Breast epithelium (tissue), 4 donors: ENCODE data around the gene CPSF3. TPM values are rescaled to one million over a fixed set of nuclear protein-coding genes. Genes with fewer than 3 reads are reported as not detected.

Experiments used
- DNase-seq, 2 donors: peaks; one replicate each; pipeline ENCODE4 v3.0.0-alpha.2; 2019; ENCODE audit warnings: low spot score in 2 of 2
- H3K27ac ChIP-seq, 2 donors: fragments of 200-600 bp; sonication (generic) in 1 of 2; one replicate each; pipeline ENCODE4 v1.5.1; 2016 to 2019; ENCODE audit warnings: mild to moderate bottlenecking in 1 of 2
- H3K27me3 ChIP-seq, 2 donors: fragments of 200-600 bp; sonication (generic) in 1 of 2; one replicate each; pipeline versions ENCODE4 v1.5.1 to v1.6.0; 2017 to 2019; ENCODE audit warnings: control low read depth in 1 of 2, mild to moderate bottlenecking in 1 of 2
- H3K36me3 ChIP-seq: fragments of 200-600 bp; one replicate; pipeline ENCODE4 v1.5.1; 2019
- H3K4me1 ChIP-seq, 2 donors: fragments of 200-600 bp; sonication (generic); one replicate each; pipeline ENCODE4 v1.5.1; 2016 to 2019; ENCODE audit warnings: control low read depth in 1 of 2
- H3K4me3 ChIP-seq, 3 donors: fragments of 200-600 bp; sonication (generic); 1 replicate in 2 of 3; 2 replicates in 1 of 3; pipeline ENCODE4 v1.5.1; 2016 to 2019; ENCODE audit warnings: mild to moderate bottlenecking in 3 of 3, moderate library complexity in 2 of 3
- H3K9me3 ChIP-seq, 2 donors: fragments of 200-600 bp; sonication (generic) in 1 of 2; one replicate each; pipeline ENCODE4 v1.5.1; 2016 to 2019; ENCODE audit warnings: control low read depth in 1 of 2
- POLR2A ChIP-seq: fragments of 450-650 bp; IDR thresholded peaks from one replicate; pipeline ENCODE4 v1.6.1; 2016; ENCODE audit warnings: antibody characterized with exemption, mild to moderate bottlenecking, moderate library complexity
- POLR2AphosphoS5 ChIP-seq, 3 donors: sonication (generic); formaldehyde crosslinking; IDR thresholded peaks; one replicate each; pipeline ENCODE4 v1.6.1; 2017; ENCODE audit warnings: antibody characterized with exemption in 3 of 3
- intact Hi-C: fragments of 100-400 bp; cut with DNase I; formaldehyde crosslinking; loops from one replicate; pipeline ENCODE4 v1.15.1; 2023; ENCODE audit warnings: low total_unique reads
- total RNA-seq, 3 donors: library from RNA; depleted of rRNA; stranded (reverse); fragments of >200 nt; gene quantifications; one replicate each; pipeline ENCODE4 v1.1.0, GENCODE V29; 2016
- TF ChIP-seq, protein P1 (sequence below), 3 donors: fragments of 450-650 bp; IDR thresholded peaks; one replicate each; pipeline ENCODE4 v1.5.1; 2016 to 2017; ENCODE audit warnings: antibody characterized with exemption in 3 of 3, mild to moderate bottlenecking in 3 of 3, moderate library complexity in 3 of 3

CPSF3 gene
- total RNA-seq, 3 donors from 2014 or later = 18.1 to 26.2 (median 23.1) TPM

DNA sequence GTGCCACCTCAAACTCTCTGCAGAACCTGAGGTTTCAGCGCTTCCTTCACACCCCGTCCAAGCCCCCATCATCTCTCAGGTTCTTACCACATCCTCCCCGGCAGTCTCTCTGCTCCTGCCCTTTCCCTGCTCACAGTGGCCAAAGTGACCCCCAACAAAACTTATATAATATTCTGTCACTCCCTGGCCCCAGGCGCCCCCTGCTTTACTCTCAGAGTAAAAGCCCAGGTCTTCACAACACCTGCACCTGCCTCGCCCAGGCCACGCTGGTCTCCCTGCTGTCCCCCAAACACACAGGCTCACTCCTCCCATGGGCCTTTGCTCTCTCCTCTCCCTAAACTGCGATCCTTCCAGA is 6.5 kb upstream of the CPSF3 start:
- Histone ChIP-seq H3K36me3 (no peaks in the 10 kb centered on the region), H3K27ac (no peak overlapping the region), H3K9me3 (no peaks in the 10 kb centered on the region), H3K27me3 (no peaks in the 10 kb centered on the region), H3K4me1 (peaks cover 0 to 3% of the 10 kb centered on the region in 2 donors), H3K4me3 (no peak overlapping the region)
- TF ChIP-seq, protein P1, sequence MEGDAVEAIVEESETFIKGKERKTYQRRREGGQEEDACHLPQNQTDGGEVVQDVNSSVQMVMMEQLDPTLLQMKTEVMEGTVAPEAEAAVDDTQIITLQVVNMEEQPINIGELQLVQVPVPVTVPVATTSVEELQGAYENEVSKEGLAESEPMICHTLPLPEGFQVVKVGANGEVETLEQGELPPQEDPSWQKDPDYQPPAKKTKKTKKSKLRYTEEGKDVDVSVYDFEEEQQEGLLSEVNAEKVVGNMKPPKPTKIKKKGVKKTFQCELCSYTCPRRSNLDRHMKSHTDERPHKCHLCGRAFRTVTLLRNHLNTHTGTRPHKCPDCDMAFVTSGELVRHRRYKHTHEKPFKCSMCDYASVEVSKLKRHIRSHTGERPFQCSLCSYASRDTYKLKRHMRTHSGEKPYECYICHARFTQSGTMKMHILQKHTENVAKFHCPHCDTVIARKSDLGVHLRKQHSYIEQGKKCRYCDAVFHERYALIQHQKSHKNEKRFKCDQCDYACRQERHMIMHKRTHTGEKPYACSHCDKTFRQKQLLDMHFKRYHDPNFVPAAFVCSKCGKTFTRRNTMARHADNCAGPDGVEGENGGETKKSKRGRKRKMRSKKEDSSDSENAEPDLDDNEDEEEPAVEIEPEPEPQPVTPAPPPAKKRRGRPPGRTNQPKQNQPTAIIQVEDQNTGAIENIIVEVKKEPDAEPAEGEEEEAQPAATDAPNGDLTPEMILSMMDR (IDR thresholded peaks at IDR 0.05) = no peak
- no peak for TF ChIP-seq POLR2A
- no peak for TF ChIP-seq POLR2AphosphoS5 (IDR thresholded peaks at IDR 0.05)
- no peak for DNase-seq
- intact Hi-C loops = no loop called here

GRCh38 chr2:9417725-9418124 is 5.7 kb upstream of the CPSF3 start:
- H3K4me1 ChIP-seq = peaks cover 0 to 7% of the 10 kb centered on the region in 2 donors
- no peaks in the 10 kb centered on the region for H3K36me3 ChIP-seq
- no peaks in the 10 kb centered on the region for H3K9me3 ChIP-seq
- DNase-seq = no peak
- no peaks in the 10 kb centered on the region for H3K27me3 ChIP-seq
- intact Hi-C loops = no loop called here
- TF ChIP-seq POLR2A = no peak
- TF ChIP-seq POLR2AphosphoS5 (IDR thresholded peaks at IDR 0.05) = no peak
- TF ChIP-seq, protein P1 (IDR thresholded peaks at IDR 0.05) = no peak
- no peak overlapping the region for H3K4me3 ChIP-seq
- H3K27ac ChIP-seq = no peak overlapping the region

GRCh38 chr2:9418746-9419145 is 4.7 kb upstream of the CPSF3 start:
- H3K4me3 ChIP-seq = no peak overlapping the region
- H3K36me3 ChIP-seq = no peaks in the 10 kb centered on the region
- peaks cover 0 to 7% of the 10 kb centered on the region in 2 donors for H3K4me1 ChIP-seq
- intact Hi-C loops = no loop called here
- no peaks in the 10 kb centered on the region for H3K9me3 ChIP-seq
- no peak overlapping the region for H3K27ac ChIP-seq
- TF ChIP-seq, protein P1 (IDR thresholded peaks at IDR 0.05) = no peak
- TF ChIP-seq POLR2AphosphoS5 (IDR thresholded peaks at IDR 0.05) (no peak), POLR2A (no peak)
- DNase-seq = no peak
- H3K27me3 ChIP-seq = no peaks in the 10 kb centered on the region

- TF ChIP-seq POLR2AphosphoS5 (IDR thresholded peaks at IDR 0.05) = no peak
- TF ChIP-seq, protein P1 (IDR thresholded peaks at IDR 0.05) = no peak
- TF ChIP-seq POLR2A = no peak
- H3K27ac ChIP-seq = no peak overlapping the region
- intact Hi-C loops = no loop called here
- peaks cover 0 to 13% of the 10 kb centered on the region in 2 donors for H3K4me1 ChIP-seq
- no peaks in the 10 kb centered on the region for H3K27me3 ChIP-seq
- H3K4me3 ChIP-seq = no peak overlapping the region
- no peak for DNase-seq
- no peaks in the 10 kb centered on the region for H3K36me3 ChIP-seq
- no peaks in the 10 kb centered on the region for H3K9me3 ChIP-seq
Measured at GRCh38 chr2:9419541-9419940, 3.9 kb upstream of the CPSF3 start.

DNA sequence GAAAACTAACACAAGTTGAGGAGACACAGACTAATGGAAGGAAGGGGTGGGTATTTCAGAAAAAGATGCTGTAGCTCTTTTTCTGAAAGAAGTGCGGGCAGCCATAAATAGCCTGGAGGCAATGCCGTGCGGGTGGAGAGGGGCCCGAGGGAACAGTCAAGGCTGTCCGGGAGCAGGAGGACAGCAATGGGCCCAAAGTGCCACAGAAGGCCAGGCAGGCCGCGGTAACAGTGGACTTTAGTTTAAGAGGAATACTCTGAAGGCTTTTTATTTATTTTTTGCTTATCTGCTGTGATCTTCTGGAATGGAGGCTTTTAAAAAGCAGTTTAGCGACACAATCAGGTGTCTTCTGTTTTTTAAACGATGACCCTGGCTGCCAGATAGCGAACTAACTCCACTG is 3.0 kb upstream of the CPSF3 start:
- H3K27ac ChIP-seq = no peak overlapping the region
- TF ChIP-seq POLR2AphosphoS5 (IDR thresholded peaks at IDR 0.05) (no peak), POLR2A (no peak)
- TF ChIP-seq, protein P1 (IDR thresholded peaks at IDR 0.05) = no peak
- DNase-seq = no peak
- H3K9me3 ChIP-seq = no peaks in the 10 kb centered on the region
- intact Hi-C loops = no loop called here
- H3K27me3 ChIP-seq = no peaks in the 10 kb centered on the region
- no peaks in the 10 kb centered on the region for H3K36me3 ChIP-seq
- H3K4me3 ChIP-seq = no peak overlapping the region
- H3K4me1 ChIP-seq = peaks cover 0 to 19% of the 10 kb centered on the region in 2 donors
